ENCODE results near the gene MMP23B.

- TF ChIP-seq CTCF (IDR thresholded peaks at IDR 0.05) (no peak), POLR2A (IDR thresholded peaks at IDR 0.05) (no peak)
These were observed 14.5 kb upstream of the MMP23B start for GRCh38 chr1:1617516-1617915.

Data from tibial nerve (tissue), 3 donors.